RPMI7951 (cell line): Measurements from ENCODE around the gene HS3ST4. TPM values are rescaled to one million over a fixed set of nuclear protein-coding genes. Genes with fewer than 3 reads are reported as not detected.

ENCODE experiments used
- DNase-seq: peaks from one replicate; pipeline ENCODE4 v3.0.0-alpha.2; 2012; ENCODE audit warnings: low read depth
- total RNA-seq: library from RNA; depleted of rRNA; stranded (reverse); fragments of >200 nt; shearing (Covaris generic); gene quantifications from 2 replicates; pipeline ENCODE4 v1.2.3, GENCODE V29; 2014; rRNA removed

The HS3ST4 gene
- not detected in 2 replicates for total RNA-seq

- DNase-seq: no peak
Measured at GRCh38 chr16:25691519-25692091, at the start of gene HS3ST4. TSS of gene HS3ST4 (plus strand) at chr16:25691959.

GRCh38 chr16:25643633-25644032 lies 48.1 kb upstream of the HS3ST4 start:
- DNase-seq: no peak

GRCh38 chr16:25656639-25657038 lies 35.1 kb upstream of the HS3ST4 start:
- no peak for DNase-seq

GRCh38 chr16:25676820-25677219 lies 14.9 kb upstream of the HS3ST4 start:
- DNase-seq: no peak

- DNase-seq: no peak
Measured at GRCh38 chr16:25679511-25679910, 12.2 kb upstream of the HS3ST4 start.

- no peak for DNase-seq
Measured at GRCh38 chr16:25689137-25689836, 2.5 kb upstream of the HS3ST4 start.

GRCh38 chr16:25690552-25691143 lies 1.1 kb upstream of the HS3ST4 start:
- DNase-seq: no peak

- no peak for DNase-seq
Measured at GRCh38 chr16:25692351-25692741, 587 bp downstream of the HS3ST4 start.

GRCh38 chr16:25692742-25693508 lies 1.2 kb downstream of the HS3ST4 start:
- DNase-seq: no peak

GRCh38 chr16:25693631-25694030 lies 1.9 kb downstream of the HS3ST4 start:
- no peak for DNase-seq

- DNase-seq: no peak
Measured at GRCh38 chr16:25699069-25699468, 7.3 kb downstream of the HS3ST4 start.

- no peak for DNase-seq
Measured at GRCh38 chr16:25700547-25700946, 8.8 kb downstream of the HS3ST4 start.

GRCh38 chr16:25707553-25707952 lies 15.8 kb downstream of the HS3ST4 start:
- no peak for DNase-seq

- DNase-seq: peak; percentile 16
Measured at GRCh38 chr16:25707982-25708583, 16.3 kb downstream of the HS3ST4 start.

GRCh38 chr16:25709213-25709612 lies 17.5 kb downstream of the HS3ST4 start:
- no peak for DNase-seq

GRCh38 chr16:25713785-25714570 lies 22.2 kb downstream of the HS3ST4 start:
- peak; percentile 7 for DNase-seq

GRCh38 chr16:25716186-25716585 lies 24.4 kb downstream of the HS3ST4 start:
- no peak for DNase-seq

- DNase-seq: no peak
Measured at GRCh38 chr16:25721439-25721838, 29.7 kb downstream of the HS3ST4 start.

GRCh38 chr16:25726430-25727098 lies 34.8 kb downstream of the HS3ST4 start:
- DNase-seq: no peak

GRCh38 chr16:25729188-25729915 lies 37.6 kb downstream of the HS3ST4 start:
- no peak for DNase-seq
